Measurements from ENCODE around the gene TMEM11. TPM values are rescaled to one million over a fixed set of nuclear protein-coding genes. Genes with fewer than 3 reads are reported as not detected.

TMEM11 gene
- polyA plus RNA-seq, 3 donors: 25.7 to 68.1 (median 59.5) TPM

- peaks cover 17 to 54% of the 10 kb centered on the region in 2 donors for H3K36me3 Mint-ChIP-seq
- 94% methylated on average over 13 of the region's 17 CpGs for WGBS (ENCODE audit: insufficient coverage)
- peaks cover 36 to 41% of the 10 kb centered on the region in 2 donors for H3K4me1 ChIP-seq (ENCODE audit: control insufficient read depth in 1 of 2, insufficient read depth in 2 of 2, low read length in 2 of 2)
- peaks cover 97% of the 10 kb centered on the region for H3K79me2 ChIP-seq (ENCODE audit: insufficient read depth, low read length)
- H3K9me3 ChIP-seq (replicated peaks in 1 of 2; ENCODE audit: control insufficient read depth in 1 of 2, insufficient read depth in 1 of 2, low read length in 2 of 2): no peaks in the 10 kb centered on the region
- H3K4me3 ChIP-seq (replicated peaks in 1 of 3; ENCODE audit: low read depth in 2 of 3, low read length in 3 of 3): no peak overlapping the region
- intact Hi-C loops (cut with micrococcal nuclease): loop anchor here (5.0 kb wide), 4 partner anchors 43 to 167 kb away; partner anchors contain the start of genes NATD1 (in 2 of the 2), DHRS7B (in 1 of the 2) and USP22 (in 1 of the 2)
- H3K27ac ChIP-seq (ENCODE audit: low read depth in 1 of 2, low read length in 2 of 2): peak overlapping the region in 1 of 2 donors; percentile 93
- peak overlapping the region in 6 of 7 donors; percentile 18 to 97 (median 70) for H3K27ac Mint-ChIP-seq
- H3K4me1 Mint-ChIP-seq: peaks cover 40% of the 10 kb centered on the region
- no peak overlapping the region for H3K9ac ChIP-seq (ENCODE audit: insufficient read depth, low read length, poor library complexity, severe bottlenecking)
- H3K4me2 ChIP-seq (replicated peaks; ENCODE audit: extremely low read depth, low read length, poor library complexity, severe bottlenecking): no peak overlapping the region
- H3K36me3 ChIP-seq (replicated peaks in 1 of 2; ENCODE audit: control insufficient read depth in 1 of 2, insufficient read depth in 2 of 2, low read length in 2 of 2): peaks cover 29 to 56% of the 10 kb centered on the region in 2 donors
- no peak overlapping the region for H3K4me3 Mint-ChIP-seq
- H3K9me3 Mint-ChIP-seq: no peaks in the 10 kb centered on the region
- no peak overlapping the region for H2AFZ ChIP-seq (ENCODE audit: insufficient read depth, low read depth, low read length, poor library complexity, severe bottlenecking)
- no peak for DNase-seq
- peaks cover 93% of the 10 kb centered on the region for H4K20me1 ChIP-seq (ENCODE audit: insufficient read depth, low read length)
- TF ChIP-seq CTCF (IDR thresholded peaks at IDR 0.05): no peak
- no peaks in the 10 kb centered on the region for H3K27me3 ChIP-seq (ENCODE audit: control insufficient read depth in 2 of 2, insufficient read depth in 2 of 2, low read length in 2 of 2)
- no peaks in the 10 kb centered on the region for H3K27me3 Mint-ChIP-seq (ENCODE audit: low read depth in 3 of 3)
Observed at GRCh38 chr17:21209511-21210175, 4.3 kb downstream of the TMEM11 start.

DNA sequence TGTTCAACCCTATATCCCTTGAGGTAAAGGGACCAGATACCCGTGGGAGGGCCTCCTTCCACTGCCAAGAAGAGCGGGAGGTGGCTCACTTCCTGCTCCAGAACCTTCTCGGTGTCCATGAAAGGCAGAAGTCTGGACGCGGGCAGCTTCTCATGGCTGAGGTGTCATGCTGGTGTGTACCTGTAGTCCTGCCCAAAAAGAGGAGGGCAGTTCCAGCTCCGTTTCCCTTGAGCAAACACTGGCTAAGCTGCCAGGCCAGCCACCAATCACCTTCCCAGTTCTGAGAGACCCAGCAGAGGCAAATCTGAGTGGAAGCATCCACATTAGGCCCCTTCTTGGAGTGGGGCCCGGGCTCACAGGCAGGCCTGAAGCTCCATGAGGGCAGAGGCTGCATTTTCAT lies 5.6 kb downstream of the TMEM11 start:
- intact Hi-C loops (cut with micrococcal nuclease): no loop called here
- Histone ChIP-seq H3K36me3 (replicated peaks in 1 of 2; ENCODE audit: control insufficient read depth in 1 of 2, insufficient read depth in 2 of 2, low read length in 2 of 2) (peaks cover 29 to 62% of the 10 kb centered on the region in 2 donors), H3K4me3 (replicated peaks in 1 of 3; ENCODE audit: low read depth in 2 of 3, low read length in 3 of 3) (no peak overlapping the region), H3K4me1 (ENCODE audit: control insufficient read depth in 1 of 2, insufficient read depth in 2 of 2, low read length in 2 of 2) (peaks cover 35 to 37% of the 10 kb centered on the region in 2 donors), H2AFZ (ENCODE audit: insufficient read depth, low read depth, low read length, poor library complexity, severe bottlenecking) (no peak overlapping the region), H4K20me1 (ENCODE audit: insufficient read depth, low read length) (peaks cover 100% of the 10 kb centered on the region), H3K4me2 (replicated peaks; ENCODE audit: extremely low read depth, low read length, poor library complexity, severe bottlenecking) (no peak overlapping the region), H3K9me3 (replicated peaks in 1 of 2; ENCODE audit: control insufficient read depth in 1 of 2, insufficient read depth in 1 of 2, low read length in 2 of 2) (no peaks in the 10 kb centered on the region), H3K27ac (ENCODE audit: low read depth in 1 of 2, low read length in 2 of 2) (peak overlapping the region in 1 of 2 donors; percentile 48), H3K27me3 (ENCODE audit: control insufficient read depth in 2 of 2, insufficient read depth in 2 of 2, low read length in 2 of 2) (no peaks in the 10 kb centered on the region), H3K79me2 (ENCODE audit: insufficient read depth, low read length) (peaks cover 100% of the 10 kb centered on the region), H3K9ac (ENCODE audit: insufficient read depth, low read length, poor library complexity, severe bottlenecking) (no peak overlapping the region)
- no peak for TF ChIP-seq CTCF (IDR thresholded peaks at IDR 0.05)
- no peak overlapping the region for H3K4me3 Mint-ChIP-seq
- no peaks in the 10 kb centered on the region for H3K27me3 Mint-ChIP-seq (ENCODE audit: low read depth in 3 of 3)
- H3K36me3 Mint-ChIP-seq: peaks cover 19 to 64% of the 10 kb centered on the region in 2 donors
- WGBS (ENCODE audit: insufficient coverage): 88% methylated on average over 6 of the region's 7 CpGs
- no peak for DNase-seq
- H3K4me1 Mint-ChIP-seq: peaks cover 39% of the 10 kb centered on the region
- peak overlapping the region in 3 of 7 donors; percentile 50 to 60 (median 52) for H3K27ac Mint-ChIP-seq
- H3K9me3 Mint-ChIP-seq: no peaks in the 10 kb centered on the region

All from CD14-positive monocyte (primary cell).